NCI-H1105 treated with DMSO at 0.1 percent for 48 hours (cell line): Measurements from ENCODE around the gene IL1RL2.
A peak's percentile ranks its signal among the peaks of the same experiment; 100 is the strongest.

ENCODE experiments used
- DNase-seq: peaks from one replicate; lab custom pipeline; 2025; lab: John Stamatoyannopoulos, UW

IL1RL2 gene

DNA sequence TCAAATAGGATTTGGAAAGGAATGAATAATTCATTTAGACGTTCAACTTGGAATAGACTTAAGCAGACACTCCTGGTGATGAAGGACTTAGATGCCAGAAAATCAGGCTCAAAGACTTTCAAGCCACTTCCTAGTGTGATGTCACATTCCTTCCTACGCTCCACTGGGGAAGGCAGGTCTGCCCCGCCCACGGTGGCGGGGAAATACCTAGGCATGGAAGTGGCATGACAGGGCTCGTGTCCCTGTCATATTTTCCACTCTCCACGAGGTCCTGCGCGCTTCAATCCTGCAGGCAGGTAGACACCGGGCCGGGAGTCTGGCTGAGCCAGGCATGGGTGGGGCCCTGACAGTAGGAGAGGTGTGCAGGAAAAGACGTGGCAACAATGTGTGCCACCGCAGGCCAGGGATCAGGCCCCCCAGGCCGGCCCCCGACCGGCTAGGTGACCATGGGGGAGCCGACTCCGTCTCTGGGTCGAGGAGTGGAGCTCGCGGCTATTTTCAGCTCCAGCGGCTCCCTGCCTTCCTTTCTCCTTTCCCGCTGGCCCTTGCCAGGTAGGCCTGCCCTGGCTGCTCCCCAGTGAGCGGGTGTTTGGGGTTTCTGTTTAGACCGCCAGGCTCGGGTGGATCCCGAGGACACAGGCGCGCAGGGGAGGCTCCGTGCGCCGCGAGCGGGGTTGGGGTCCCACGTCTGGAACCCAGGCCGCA, at the start of gene IL1RL2:
TSS of gene IL1RL2 (plus strand) at position 233 of the 705 bp plus-strand sequence. CDS start 845 bp downstream, outside the sequence.
- no peak for DNase-seq

DNA sequence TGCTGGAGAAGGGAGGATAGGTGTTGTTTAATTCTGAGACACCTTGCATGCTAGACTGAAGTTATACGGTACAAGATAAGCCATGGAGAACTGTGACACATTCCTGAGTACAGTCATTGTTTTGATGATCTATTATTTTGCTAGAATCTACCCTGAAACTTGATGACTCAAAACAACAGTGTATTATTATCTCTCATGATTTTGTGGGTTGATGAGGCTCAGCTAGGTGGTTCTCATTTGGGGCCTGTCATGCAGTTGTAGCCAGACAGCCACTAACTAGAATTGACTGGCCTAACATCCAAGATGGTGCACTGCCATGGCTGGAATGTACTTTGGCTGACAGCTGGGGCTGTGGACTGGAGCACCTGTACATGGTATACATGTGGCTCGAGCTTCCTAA, 49.7 kb upstream of the IL1RL2 start:
- DNase-seq = no peak

DNA sequence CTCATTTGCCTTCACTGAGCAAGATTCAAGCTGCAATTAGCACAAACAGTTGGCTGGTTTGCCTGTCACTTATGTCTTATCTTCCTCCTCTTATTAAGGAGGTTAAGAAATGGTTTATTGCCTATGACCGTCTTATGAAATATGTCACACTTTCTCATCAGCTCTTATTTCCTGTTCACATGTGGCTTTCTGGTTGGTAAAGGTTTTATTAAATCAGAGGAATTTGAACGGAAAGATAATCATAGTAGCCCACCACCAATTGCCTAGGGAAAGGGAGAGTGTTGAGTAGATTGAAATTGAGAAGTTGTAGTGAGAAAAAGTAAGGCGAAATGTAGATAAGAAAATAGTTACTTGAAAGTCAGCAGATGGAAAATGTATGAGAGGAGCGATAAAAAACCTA, 48.5 kb upstream of the IL1RL2 start:
- no peak for DNase-seq

DNA sequence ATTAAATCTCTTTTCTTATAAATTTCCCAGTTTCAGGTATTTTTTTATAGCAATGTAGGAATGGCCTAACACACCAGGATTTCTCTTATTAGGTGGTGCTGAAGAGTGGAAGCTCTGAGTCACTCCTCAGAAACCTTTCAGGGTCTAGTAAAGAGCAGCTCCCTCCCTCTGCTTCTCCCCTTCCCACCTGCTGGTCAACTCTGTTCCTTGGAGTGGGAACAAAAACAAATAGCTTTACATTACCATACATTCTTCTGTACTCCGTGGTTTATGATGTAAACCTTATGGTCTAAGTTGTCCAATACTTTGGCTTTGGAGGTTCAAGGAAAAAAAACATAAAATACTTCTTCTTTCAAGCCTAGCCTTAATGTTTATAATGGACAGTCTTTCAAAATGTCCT, 47.0 kb upstream of the IL1RL2 start:
- no peak for DNase-seq

DNA sequence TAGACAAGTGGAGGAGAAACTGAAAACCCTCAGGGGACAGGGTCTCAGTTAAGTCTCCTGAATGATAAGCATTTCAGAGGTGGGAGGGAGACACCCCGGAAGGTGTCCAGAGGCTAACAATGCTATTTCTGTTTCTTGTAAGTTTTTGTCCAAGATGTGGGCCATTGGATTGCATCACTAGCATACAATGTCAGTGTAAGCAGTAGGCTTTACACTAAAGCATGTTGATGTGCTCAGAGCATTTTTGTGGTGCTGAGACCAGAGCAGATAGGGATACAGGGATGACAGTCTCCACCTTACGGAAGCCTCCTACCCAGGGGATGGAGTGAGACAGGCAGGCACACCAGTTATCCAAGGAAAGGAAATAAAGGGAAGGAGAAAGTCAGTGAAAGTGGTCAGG, 46.4 kb upstream of the IL1RL2 start:
- DNase-seq = no peak

DNA sequence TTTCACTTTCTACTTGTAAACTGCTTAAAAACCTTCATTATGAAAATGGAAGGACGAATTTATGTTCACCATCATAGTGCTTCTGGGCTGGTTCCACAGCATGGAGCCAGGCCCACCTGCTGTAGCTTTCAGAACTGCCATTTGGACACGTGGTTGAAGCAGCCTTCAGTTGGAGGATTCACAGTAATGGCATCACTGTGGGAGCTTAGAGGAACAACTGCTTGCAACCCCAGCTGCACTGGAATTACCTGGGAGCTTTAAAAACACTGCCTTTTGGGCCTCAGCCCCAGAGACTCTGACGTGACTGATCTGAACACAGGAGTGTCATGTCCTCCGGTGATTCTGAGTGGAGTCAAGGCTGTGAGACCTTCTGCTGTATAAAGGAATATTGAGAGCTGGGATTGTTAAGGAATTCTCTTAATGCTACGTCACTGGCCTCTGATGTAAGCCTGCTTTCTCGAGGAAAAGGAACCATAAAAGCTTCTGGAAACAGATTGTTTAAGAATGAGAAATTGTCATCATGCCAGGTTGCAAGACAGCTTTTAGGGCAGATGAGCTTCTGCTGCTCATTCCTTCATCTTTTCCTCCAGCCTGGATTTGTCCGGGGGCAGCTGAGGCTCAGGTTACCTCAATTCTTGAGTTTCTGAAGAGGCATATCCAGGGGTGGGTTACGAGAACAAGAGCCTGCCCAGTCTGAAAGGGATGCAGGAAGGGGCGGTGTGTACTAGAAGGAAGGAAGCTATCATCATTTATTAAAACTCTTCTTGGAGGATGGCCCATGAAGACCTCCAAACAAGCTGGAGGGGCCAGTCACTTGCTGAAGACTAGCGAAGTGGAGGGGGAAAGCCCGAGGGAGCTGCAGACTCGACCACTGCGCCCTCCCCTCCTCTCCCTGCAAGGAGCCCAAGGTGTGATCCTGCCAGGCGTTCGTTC, 45.5 kb upstream of the IL1RL2 start:
- no peak for DNase-seq

DNA sequence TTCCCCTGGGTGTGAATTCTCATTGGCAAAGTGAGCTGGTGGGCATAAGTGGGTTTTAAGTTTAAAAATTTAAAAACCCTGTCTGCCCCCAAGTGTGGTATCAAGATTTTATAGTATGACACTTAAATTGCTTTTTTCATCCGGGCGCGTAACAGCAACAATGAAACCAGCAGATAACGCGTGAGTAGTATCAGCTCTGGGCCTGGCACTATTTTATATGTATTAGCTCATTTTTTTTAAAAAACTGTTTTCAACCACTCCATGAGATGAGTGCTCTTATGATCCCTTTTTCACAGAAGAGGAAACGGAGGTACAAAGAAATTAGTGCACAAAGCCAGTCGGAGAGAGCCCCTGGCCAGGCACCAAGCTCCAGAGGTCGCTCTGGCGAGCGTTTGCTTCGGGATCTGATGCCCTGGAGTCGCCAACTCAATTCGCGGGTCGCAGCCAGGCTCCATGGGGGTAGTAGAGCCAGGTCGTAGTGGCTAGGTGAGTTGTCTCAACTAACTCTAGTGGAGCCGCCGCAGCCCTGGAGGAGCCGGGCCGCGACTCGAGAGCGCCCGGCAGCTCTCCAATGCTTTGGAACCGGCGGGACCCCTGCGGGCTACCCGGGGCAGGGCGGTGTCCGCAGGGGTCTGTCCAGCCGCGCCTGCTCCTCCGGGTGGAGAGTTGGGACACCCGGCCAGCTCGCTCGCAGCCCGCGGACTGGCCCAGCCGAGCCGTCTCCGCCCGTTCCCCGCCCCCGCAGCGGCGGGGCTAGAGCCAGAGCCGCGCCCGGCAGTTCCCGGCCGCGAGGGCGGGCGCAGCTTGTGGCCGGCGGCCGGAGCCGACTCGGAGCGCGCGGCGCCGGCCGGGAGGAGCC, 44.6 kb upstream of the IL1RL2 start, which contains the start of gene IL1R1:
TSS of gene IL1R1 (plus strand) at position 777 of the 859 bp plus-strand sequence. CDS start 14,979 bp downstream, outside the sequence.
- no peak for DNase-seq

DNA sequence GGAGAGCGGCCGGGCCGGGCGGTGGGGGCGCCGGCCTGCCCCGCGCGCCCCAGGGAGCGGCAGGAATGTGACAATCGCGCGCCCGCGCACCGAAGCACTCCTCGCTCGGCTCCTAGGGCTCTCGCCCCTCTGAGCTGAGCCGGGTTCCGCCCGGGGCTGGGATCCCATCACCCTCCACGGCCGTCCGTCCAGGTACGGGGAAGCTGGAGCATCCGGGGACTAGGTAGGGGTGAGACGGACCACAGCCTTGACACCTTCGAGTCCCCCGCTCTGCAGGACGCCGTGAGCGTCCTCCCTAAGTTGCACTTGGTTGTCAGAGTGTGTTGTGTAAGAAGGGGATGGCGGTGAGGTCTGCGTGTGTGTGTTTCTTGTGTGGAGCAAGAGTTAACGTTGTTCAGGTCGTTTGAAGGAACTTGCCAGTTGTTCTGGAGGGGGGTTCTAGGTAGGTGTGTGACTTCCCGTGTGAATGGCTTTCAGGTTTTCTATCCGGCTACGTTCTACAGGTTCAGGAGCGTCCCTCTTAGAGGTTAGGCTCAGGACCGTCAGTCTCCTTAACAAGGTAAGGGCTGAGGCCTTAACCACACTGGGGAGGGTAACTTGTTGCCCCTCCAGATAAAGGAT, 43.9 kb upstream of the IL1RL2 start:
- DNase-seq = no peak

DNA sequence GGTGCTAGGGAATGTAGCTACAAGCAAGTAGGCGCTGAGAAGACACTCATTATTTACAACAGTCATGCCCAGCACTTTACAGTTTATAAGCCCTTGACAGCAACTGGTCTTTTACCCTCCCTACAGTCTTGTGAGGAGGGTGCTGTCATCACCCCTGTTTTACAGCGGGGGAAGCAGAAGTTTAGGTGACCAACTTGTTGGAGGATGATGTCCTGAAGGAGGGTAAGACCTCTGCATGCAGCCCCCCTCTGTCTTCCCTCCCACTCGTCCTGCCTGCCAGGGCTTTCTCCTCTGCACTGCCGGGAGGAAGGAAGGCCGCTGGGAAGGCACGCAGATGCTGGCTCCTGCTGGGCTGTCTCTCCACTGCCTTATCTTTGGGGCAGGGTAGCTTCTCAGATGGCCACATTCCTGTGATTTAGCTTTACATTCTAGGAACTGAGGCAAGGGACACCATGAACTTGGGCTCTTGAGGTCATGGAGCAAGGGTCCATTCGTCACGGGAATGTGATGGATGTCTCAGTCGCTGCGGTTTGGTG, 43.3 kb upstream of the IL1RL2 start:
- DNase-seq = no peak

DNA sequence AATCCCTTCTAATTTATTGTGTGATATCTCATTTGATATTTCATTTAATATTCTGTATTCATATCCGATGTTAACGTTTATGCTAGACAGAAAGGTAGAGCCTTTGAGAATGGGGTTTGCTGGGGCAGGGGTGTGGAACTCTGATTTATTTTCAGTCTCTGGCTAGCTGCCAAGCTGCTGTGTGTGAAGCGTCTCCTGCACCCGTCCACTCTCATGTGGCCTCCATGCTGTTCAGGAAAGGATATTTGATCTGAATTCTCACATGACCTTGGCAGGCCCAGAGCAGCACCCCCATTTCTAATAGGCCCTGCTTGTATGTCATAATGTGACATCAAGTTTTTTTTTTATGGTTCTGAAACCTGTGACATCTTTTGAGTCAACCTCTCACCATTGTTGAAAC, 42.7 kb upstream of the IL1RL2 start:
- no peak for DNase-seq

DNA sequence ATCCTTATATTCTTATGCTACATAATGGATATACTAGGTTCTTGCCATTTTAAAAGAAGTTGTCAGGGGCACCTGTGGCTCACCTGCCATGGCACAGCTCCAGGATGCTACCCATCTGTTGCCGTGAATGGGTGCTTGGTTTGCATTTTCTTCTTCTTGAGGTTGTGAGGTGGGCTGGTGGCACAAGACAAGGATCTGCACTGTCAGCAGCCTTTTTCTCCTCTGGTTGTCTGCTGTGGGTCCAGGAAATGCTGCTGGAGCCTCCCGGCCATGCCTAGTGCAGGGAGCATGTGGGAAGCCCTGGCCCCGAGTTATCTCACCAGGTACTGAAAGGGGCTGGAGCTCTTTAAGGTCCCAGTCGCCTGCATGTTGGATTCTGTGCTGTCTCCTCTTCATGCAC, 41.7 kb upstream of the IL1RL2 start:
- no peak for DNase-seq

DNA sequence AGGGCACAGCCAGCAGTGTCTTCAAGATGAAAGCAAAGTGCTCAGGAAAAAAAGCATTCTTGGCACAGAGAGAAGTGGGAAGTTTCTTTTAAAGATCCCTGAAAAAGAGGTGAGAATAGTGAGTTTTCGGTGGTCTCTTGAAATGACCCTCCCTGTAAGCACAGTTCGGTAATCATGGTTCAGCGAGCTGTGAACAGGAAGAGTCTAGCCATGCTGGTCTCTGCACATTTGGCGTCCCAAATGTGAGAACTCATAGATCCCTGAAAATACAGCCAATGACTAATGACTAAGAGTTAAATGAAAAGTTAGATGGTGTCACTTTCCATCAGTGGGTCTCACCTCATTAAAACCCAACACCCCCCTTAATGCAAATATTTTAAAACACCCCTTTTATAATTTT, 40.9 kb upstream of the IL1RL2 start:
- DNase-seq = no peak

DNA sequence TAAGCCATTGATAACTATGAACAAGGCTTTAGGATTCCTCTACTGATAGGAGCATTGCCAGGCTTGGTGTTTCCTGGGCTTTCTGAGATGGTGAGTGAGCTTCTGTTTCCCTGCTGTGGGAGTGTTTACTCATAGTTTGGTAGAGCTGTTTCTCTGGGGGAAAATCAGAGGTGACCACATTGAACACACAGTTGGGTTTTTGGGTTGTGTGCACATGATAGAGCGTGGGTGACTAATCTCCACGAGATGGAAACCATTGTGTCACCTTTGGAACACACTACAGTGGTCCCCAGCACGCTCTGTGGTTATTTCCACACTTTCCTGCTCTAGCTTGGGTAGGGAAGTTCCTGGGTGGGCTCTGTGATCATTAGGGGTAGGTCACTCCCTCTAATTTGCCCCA, 38.9 kb upstream of the IL1RL2 start:
- no peak for DNase-seq

DNA sequence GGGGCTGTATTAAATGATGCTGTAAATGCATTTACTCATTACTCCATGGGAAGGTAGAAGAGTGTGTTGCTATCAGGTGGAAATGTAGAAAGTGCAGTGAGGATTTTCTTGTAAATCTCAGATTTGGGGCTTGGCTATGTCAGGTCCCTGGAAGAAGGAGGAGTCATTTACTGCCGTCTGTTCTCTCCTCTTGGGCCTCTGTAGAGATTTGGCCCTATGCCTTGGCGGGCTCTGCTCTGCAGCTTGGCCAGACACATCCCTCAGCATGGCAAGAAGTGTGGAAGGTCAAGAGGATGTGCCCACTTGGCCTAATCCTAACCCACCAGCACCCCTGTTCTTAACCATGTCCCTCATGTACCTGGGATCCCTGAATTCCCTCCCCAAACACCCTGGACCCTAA, 37.6 kb upstream of the IL1RL2 start:
- no peak for DNase-seq

DNA sequence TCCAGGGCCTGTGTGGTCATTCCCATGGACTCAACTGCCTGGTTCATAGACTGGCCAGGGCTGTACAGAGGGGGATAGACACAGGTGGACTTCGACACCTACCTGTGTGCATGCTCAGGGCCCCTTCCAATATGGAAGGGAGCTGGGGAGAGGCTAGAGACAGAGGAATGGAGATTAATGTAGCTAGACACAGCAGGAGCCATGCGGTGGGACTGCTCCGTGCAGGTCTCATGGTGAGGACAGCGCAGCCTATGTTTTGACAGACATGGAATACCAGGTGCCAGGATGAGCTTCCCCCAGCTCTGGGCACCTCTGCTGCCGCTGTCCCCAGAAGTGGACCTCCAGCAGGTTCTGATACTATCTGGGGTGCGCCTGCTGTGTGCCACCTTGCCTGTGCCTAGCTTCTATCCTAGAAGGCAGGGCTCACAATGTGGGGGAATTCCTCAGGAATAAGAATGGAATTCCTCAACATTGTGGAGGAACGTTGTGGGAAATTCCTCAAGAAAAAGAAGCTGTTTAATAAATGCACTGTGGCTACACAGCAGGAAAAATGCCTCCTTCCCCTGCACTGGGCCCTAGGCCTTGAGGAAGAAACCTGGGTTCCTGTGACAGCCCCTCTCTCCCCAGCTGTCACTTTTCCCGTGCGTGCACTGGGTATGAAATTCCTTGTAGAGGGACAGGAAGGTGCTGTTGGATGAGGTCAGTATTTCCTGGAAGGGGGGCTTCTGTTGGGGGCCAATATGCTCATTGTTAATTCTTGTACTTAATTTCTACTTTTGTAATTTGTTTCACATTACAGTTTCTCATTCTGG, 37.0 kb upstream of the IL1RL2 start:
- no peak for DNase-seq

DNA sequence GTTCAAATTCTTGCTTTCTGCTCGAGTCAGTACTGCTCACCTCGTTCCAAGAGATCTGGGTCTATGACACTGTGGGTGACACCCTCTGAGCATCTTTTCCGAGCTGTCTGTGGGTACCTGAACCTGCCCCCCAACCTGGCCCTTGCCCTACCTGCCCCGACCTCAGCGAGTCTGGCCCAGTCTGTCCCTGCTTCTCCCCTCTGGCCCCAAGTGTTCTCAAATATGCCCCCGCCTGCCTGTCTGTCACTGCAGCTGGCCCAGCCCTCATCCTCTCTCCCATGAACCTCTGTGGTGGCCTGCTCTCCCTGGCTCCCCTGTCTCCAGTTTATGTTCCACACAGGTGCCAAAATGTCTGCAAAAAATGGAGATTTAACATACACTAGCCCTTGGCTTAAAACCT, 32.5 kb upstream of the IL1RL2 start:
- no peak for DNase-seq

DNA sequence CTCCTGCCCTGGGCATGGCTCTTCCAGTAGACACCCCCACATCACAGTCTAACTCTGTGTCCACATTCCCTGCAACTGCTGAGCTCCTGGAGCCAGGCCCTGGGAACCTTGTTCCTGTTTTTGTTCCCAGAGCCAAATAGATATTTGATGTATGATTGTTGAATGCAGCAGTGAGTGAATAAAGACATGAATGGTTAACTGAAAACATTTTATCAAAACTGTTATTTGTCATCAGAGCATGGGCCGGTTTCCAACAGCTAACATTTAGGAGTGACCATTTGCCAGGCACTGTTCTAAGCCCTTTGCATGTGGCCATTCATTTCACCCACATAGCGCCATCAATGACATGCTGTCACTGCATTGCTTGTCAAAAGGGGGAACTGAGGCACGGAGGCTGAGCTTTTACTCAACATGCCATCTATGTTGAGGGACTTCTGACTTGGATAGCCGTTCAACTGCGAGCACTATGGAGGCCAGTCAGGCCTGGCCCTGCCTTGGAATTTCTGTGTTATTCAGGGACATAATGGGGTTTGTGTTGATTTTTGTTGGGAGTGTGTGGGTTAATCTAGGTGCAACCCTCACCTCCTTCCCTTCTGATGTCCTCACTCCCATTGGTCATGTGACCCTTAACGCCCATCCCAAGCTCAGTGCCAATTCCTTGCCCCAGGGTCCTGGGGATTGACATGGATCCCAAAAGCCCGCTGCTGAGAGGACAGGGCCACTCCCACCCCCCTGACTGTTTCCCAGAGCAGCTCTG, 31.7 kb upstream of the IL1RL2 start:
- DNase-seq = no peak

DNA sequence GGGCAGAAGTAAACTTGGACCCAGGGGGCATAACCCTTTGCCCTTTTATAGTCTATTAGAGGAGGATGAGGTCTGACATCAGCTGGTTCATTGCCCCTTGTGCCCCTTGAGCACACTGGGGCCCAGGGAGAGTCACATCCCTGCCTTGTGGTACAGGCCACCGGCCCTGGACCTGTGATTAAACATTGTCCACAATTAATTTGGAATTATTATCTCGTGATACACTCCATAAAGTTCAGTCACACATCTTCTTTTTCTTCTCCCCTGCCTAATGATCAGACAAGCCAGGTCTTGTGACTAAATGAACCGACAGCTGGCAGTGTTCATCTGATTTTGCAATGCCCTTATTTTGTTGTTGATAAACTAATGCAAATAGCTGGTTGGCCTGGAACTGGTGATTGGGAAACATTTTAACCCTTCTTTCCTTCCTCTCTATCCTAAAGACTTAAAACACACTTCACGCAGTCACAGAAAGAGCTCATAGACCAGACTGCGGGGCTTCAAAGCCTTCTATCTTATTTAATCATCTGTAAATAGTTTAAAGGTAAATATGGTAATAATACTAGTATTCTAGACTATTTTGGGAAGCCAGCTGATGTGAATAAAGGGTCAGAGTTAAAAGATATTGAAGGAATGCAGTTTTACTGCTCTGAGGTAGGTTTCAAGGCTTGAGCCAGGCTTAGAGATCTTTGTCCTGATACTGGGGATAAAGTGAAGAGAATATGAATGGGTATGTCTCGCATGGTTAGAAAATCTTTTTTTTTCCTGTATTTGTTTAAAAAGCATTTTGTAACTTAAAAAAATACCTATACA, 30.9 kb upstream of the IL1RL2 start:
- peak; percentile 35 for DNase-seq
